Measurements from ENCODE around the gene GPSM3.

DNA sequence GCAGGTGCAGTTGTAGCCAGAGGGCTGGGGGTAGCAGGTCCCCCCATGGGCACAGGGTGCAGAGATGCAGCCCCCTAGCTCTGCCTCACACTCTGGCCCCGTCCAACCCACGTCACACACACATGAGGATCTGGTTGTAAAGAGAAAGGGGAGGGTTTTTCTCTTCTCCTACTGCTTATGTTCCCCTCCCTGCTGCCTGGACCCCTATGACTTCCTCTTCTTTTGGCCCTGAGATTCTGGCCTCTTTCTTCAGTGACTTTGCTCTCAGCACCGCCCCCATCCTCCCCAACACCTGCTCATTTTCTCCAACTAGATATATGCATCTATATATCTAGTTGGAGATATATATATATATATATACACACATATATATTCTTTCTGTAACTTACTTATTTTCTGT lies 21.7 kb upstream of the GPSM3 start:
- TF ChIP-seq, protein P1, sequence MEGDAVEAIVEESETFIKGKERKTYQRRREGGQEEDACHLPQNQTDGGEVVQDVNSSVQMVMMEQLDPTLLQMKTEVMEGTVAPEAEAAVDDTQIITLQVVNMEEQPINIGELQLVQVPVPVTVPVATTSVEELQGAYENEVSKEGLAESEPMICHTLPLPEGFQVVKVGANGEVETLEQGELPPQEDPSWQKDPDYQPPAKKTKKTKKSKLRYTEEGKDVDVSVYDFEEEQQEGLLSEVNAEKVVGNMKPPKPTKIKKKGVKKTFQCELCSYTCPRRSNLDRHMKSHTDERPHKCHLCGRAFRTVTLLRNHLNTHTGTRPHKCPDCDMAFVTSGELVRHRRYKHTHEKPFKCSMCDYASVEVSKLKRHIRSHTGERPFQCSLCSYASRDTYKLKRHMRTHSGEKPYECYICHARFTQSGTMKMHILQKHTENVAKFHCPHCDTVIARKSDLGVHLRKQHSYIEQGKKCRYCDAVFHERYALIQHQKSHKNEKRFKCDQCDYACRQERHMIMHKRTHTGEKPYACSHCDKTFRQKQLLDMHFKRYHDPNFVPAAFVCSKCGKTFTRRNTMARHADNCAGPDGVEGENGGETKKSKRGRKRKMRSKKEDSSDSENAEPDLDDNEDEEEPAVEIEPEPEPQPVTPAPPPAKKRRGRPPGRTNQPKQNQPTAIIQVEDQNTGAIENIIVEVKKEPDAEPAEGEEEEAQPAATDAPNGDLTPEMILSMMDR (IDR thresholded peaks at IDR 0.05), result no peak
- TF ChIP-seq EP300 (IDR thresholded peaks at IDR 0.05) (no peak), POLR2A (IDR thresholded peaks at IDR 0.05) (no peak), POLR2AphosphoS5 (IDR thresholded peaks at IDR 0.05) (no peak)
